Measurements from ENCODE around the gene COL16A1. TPM values are rescaled to one million over a fixed set of nuclear protein-coding genes. Genes with fewer than 3 reads are reported as not detected.

The COL16A1 gene
- total RNA-seq, 1 donor from 2014 or later: 0.22 TPM

DNA sequence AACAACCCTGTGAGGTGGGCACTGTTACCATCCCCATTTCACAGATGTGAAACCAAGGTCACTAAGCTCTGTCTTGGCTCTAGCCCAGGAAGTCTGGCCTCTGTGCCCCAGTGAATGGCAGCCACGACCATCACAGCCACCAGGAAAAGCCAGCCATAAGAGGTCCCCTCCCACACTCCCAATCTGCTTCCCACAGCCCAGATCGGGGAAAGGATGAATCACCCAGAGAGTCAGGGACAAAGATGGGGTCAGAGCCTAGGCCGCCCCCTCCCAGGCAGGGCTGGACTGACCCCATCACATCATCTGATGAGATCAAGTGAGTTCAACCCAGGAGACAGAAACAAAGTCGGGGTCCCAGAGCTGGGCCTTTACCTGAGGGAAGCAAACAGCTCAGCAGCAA is 22.9 kb upstream of the COL16A1 start:
- H3K27me3 ChIP-seq: no peaks in the 10 kb centered on the region
- H3K27me3 Mint-ChIP-seq (ENCODE audit: insufficient read depth, low read depth): peaks cover 12% of the 10 kb centered on the region
- no peak overlapping the region for H3K27ac ChIP-seq
- H3F3A ChIP-seq (ENCODE audit: low read depth): peaks cover 4% of the 10 kb centered on the region
- TF ChIP-seq EZH2 (IDR thresholded peaks at IDR 0.05) (no peak), EZH2phosphoT487 (IDR thresholded peaks at IDR 0.05) (no peak), CTCF (IDR thresholded peaks at IDR 0.05) (no peak)
- no peaks in the 10 kb centered on the region for H3K79me2 ChIP-seq (ENCODE audit: low read depth)
- H3K9me3 Mint-ChIP-seq: no peaks in the 10 kb centered on the region
- H3K4me3 ChIP-seq: no peak overlapping the region
- H4K20me1 ChIP-seq (ENCODE audit: low read depth): peaks cover 15% of the 10 kb centered on the region
- no peak overlapping the region for H3K9ac ChIP-seq
- no peaks in the 10 kb centered on the region for H3K4me1 ChIP-seq
- no peak overlapping the region for H3K4me2 ChIP-seq
- H3K9me3 ChIP-seq (ENCODE audit: low read depth): no peaks in the 10 kb centered on the region
- peaks cover 9% of the 10 kb centered on the region for H3K4me1 Mint-ChIP-seq
- H2AFZ ChIP-seq (replicated peaks): no peak overlapping the region
- H3K36me3 Mint-ChIP-seq: peaks cover 3% of the 10 kb centered on the region
- no peaks in the 10 kb centered on the region for H3K36me3 ChIP-seq
- H3K4me3 Mint-ChIP-seq: no peak overlapping the region
- DNase-seq (ENCODE audit: low spot score): no peak
- H3K27ac Mint-ChIP-seq: peak overlapping the region; percentile 46

- Mint-ChIP-seq H3K4me1 (peaks cover 9% of the 10 kb centered on the region), H3K4me3 (no peak overlapping the region), H3K9me3 (no peaks in the 10 kb centered on the region), H3K27me3 (ENCODE audit: insufficient read depth, low read depth) (peaks cover 12% of the 10 kb centered on the region), H3K36me3 (peaks cover 3% of the 10 kb centered on the region), H3K27ac (no peak overlapping the region)
- H3K27ac ChIP-seq: no peak overlapping the region
- peaks cover 4% of the 10 kb centered on the region for H3F3A ChIP-seq (ENCODE audit: low read depth)
- H3K9me3 ChIP-seq (ENCODE audit: low read depth): no peaks in the 10 kb centered on the region
- H3K36me3 ChIP-seq: no peaks in the 10 kb centered on the region
- no peaks in the 10 kb centered on the region for H3K27me3 ChIP-seq
- H3K4me1 ChIP-seq: no peaks in the 10 kb centered on the region
- no peak overlapping the region for H2AFZ ChIP-seq (replicated peaks)
- H3K4me2 ChIP-seq: no peak overlapping the region
- no peak overlapping the region for H3K9ac ChIP-seq
- TF ChIP-seq EZH2phosphoT487 (IDR thresholded peaks at IDR 0.05) (no peak), CTCF (IDR thresholded peaks at IDR 0.05) (no peak), EZH2 (IDR thresholded peaks at IDR 0.05) (no peak)
- DNase-seq (ENCODE audit: low spot score): no peak
- H3K4me3 ChIP-seq: no peak overlapping the region
- peaks cover 15% of the 10 kb centered on the region for H4K20me1 ChIP-seq (ENCODE audit: low read depth)
- H3K79me2 ChIP-seq (ENCODE audit: low read depth): no peaks in the 10 kb centered on the region
These were observed 22.1 kb upstream of the COL16A1 start for GRCh38 chr1:31725777-31726535.

- Histone ChIP-seq H3K9ac (no peak overlapping the region), H3K4me1 (no peaks in the 10 kb centered on the region), H3F3A (ENCODE audit: low read depth) (peaks cover 4% of the 10 kb centered on the region), H4K20me1 (ENCODE audit: low read depth) (peaks cover 15% of the 10 kb centered on the region), H2AFZ (replicated peaks) (no peak overlapping the region), H3K36me3 (no peaks in the 10 kb centered on the region), H3K4me3 (no peak overlapping the region), H3K27me3 (no peaks in the 10 kb centered on the region), H3K27ac (no peak overlapping the region), H3K4me2 (no peak overlapping the region), H3K79me2 (ENCODE audit: low read depth) (no peaks in the 10 kb centered on the region), H3K9me3 (ENCODE audit: low read depth) (no peaks in the 10 kb centered on the region)
- H3K27me3 Mint-ChIP-seq (ENCODE audit: insufficient read depth, low read depth): peaks cover 15% of the 10 kb centered on the region
- H3K9me3 Mint-ChIP-seq: no peaks in the 10 kb centered on the region
- DNase-seq (ENCODE audit: low spot score): no peak
- no peak overlapping the region for H3K4me3 Mint-ChIP-seq
- no peak overlapping the region for H3K27ac Mint-ChIP-seq
- H3K36me3 Mint-ChIP-seq: peaks cover 1% of the 10 kb centered on the region
- TF ChIP-seq CTCF (IDR thresholded peaks at IDR 0.05) (peak; percentile 5), EZH2phosphoT487 (IDR thresholded peaks at IDR 0.05) (no peak), EZH2 (IDR thresholded peaks at IDR 0.05) (no peak)
- peaks cover 9% of the 10 kb centered on the region for H3K4me1 Mint-ChIP-seq
These were observed 21.3 kb upstream of the COL16A1 start for GRCh38 chr1:31725134-31725533.
